DND-41 (cell line): ENCODE results near the gene CGB2.

Experiments used
- EZH2 ChIP-seq: IDR thresholded peaks from 3 replicates; pipeline ENCODE4 v1.6.1; 2012; ENCODE audit warnings: borderline replicate concordance, low read depth, mild to moderate bottlenecking, moderate library complexity, low read length, inconsistent platforms; ENCODE audit not compliant: severe bottlenecking
- TF ChIP-seq, protein P1 (sequence below): IDR thresholded peaks from 2 replicates; pipeline ENCODE4 v1.5.1; 2012; ENCODE audit warnings: borderline replicate concordance, low read length, moderate library complexity, mild to moderate bottlenecking; ENCODE audit not compliant: poor library complexity, severe bottlenecking; ENCODE audit errors: extremely low read depth

DNA sequence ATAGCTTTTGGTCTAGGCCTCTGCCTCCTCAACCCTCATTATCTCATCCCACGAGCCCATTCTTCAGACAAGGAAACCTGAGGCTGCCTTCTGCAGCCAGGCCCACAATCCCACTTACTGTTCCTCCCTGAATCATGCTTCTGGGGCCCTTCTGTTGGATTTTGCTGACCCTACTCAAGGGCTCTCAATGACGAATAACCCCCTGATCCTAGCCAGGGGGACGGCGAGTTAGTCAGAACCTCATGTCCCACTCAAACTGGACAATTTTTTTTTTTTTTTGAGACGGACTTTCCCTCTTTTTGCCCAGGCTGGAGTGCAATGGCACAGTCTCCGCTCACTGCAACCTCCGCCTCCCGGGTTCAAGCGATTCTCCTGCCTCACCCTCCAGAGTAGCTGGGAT is 9.6 kb upstream of the CGB2 start:
- TF ChIP-seq, protein P1, sequence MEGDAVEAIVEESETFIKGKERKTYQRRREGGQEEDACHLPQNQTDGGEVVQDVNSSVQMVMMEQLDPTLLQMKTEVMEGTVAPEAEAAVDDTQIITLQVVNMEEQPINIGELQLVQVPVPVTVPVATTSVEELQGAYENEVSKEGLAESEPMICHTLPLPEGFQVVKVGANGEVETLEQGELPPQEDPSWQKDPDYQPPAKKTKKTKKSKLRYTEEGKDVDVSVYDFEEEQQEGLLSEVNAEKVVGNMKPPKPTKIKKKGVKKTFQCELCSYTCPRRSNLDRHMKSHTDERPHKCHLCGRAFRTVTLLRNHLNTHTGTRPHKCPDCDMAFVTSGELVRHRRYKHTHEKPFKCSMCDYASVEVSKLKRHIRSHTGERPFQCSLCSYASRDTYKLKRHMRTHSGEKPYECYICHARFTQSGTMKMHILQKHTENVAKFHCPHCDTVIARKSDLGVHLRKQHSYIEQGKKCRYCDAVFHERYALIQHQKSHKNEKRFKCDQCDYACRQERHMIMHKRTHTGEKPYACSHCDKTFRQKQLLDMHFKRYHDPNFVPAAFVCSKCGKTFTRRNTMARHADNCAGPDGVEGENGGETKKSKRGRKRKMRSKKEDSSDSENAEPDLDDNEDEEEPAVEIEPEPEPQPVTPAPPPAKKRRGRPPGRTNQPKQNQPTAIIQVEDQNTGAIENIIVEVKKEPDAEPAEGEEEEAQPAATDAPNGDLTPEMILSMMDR, result no peak
- no peak for TF ChIP-seq EZH2
